K562 (cell line): ENCODE data around the gene NBEAL1. TPM values are rescaled to one million over a fixed set of nuclear protein-coding genes. Genes with fewer than 3 reads are reported as not detected.

Experiments
- CBX1 ChIP-seq: sonication (generic); IDR thresholded peaks from 2 replicates; pipeline ENCODE4 v1.6.1; 2016; ENCODE audit warnings: antibody characterized with exemption, low read depth, mild to moderate bottlenecking
- CREB3 ChIP-seq: fragments of 450-650 bp; conservative IDR thresholded peaks from 2 replicates; pipeline ENCODE4 v1.6.1; 2016; ENCODE audit warnings: missing genetic modification characterization, low read depth, mild to moderate bottlenecking, missing compliant biosample characterization, moderate library complexity
- FOXK2 ChIP-seq, 2 experiments: fragments of 450-650 bp; IDR thresholded peaks in 1 of 2; conservative IDR thresholded peaks in 1 of 2; 2 replicates each; pipeline ENCODE4 v1.6.1; 2016; ENCODE audit warnings: low read depth in 2 of 2, mild to moderate bottlenecking in 1 of 2
- FUS ChIP-seq: fragments of 200-400 bp; formaldehyde crosslinking; optimal IDR thresholded peaks from 2 replicates; pipeline ENCODE3; 2017; ENCODE audit warnings: low read depth, low read length
- HDAC1 ChIP-seq, 2 experiments: fragments of 450-650 bp; IDR thresholded peaks; 2 replicates each; pipeline ENCODE4 v1.6.1; 2016 to 2017; ENCODE audit warnings: inconsistent platforms in 1 of 2, mild to moderate bottlenecking in 1 of 2, moderate library complexity in 1 of 2
- HMG20B ChIP-seq: fragments of 250-450 bp; sonication (Bioruptor Pico); IDR thresholded peaks from 2 replicates; pipeline ENCODE4 v1.5.0; 2021; ENCODE audit warnings: mild to moderate bottlenecking
- IRF9 ChIP-seq: fragments of 450-650 bp; IDR thresholded peaks from 2 replicates; pipeline ENCODE4 v1.6.1; 2016; ENCODE audit warnings: missing biosample characterization, missing genetic modification characterization
- MIER1 ChIP-seq: fragments of 450-650 bp; IDR thresholded peaks from 2 replicates; pipeline ENCODE4 v1.6.1; 2016; ENCODE audit warnings: antibody characterized with exemption, mild to moderate bottlenecking, low read depth
- NCOA6 ChIP-seq: fragments of 450-650 bp; IDR thresholded peaks from 2 replicates; pipeline ENCODE4 v1.6.1; 2017; ENCODE audit warnings: mild to moderate bottlenecking
- PATZ1 ChIP-seq: fragments of 250-450 bp; sonication (Bioruptor Pico); IDR thresholded peaks from 2 replicates; pipeline ENCODE4 v1.5.0; 2020; ENCODE audit warnings: mild to moderate bottlenecking, borderline replicate concordance
- PREB ChIP-seq: sonication (generic); formaldehyde crosslinking; IDR thresholded peaks from 2 replicates; pipeline ENCODE4 v1.8.1; 2023; ENCODE audit warnings: mild to moderate bottlenecking, missing genetic modification reagents
- SIX5 ChIP-seq, 2 experiments: IDR thresholded peaks; 2 replicates each; pipeline ENCODE4 v1.6.1; 2011; ENCODE audit warnings: low read length in 2 of 2, borderline replicate concordance in 1 of 2, low read depth in 1 of 2, mild to moderate bottlenecking in 1 of 2, moderate library complexity in 1 of 2; ENCODE audit not compliant: insufficient read depth in 1 of 2
- SNRNP70 ChIP-seq: fragments of 200-400 bp; formaldehyde crosslinking; optimal IDR thresholded peaks from 2 replicates; pipeline ENCODE3; 2017; ENCODE audit warnings: low read depth, low read length
- SOX6 ChIP-seq: fragments of 450-650 bp; IDR thresholded peaks from 2 replicates; pipeline ENCODE4 v1.6.1; 2014; ENCODE audit warnings: mild to moderate bottlenecking
- SRSF7 ChIP-seq: fragments of 200-400 bp; formaldehyde crosslinking; optimal IDR thresholded peaks from 2 replicates; pipeline ENCODE3; 2017; ENCODE audit warnings: mild to moderate bottlenecking, low read depth, low read length
- SRSF9 ChIP-seq: fragments of 200-400 bp; formaldehyde crosslinking; IDR thresholded peaks from 2 replicates; pipeline ENCODE4 v1.6.1; 2017; ENCODE audit warnings: low read depth, low read length, borderline replicate concordance
- TAF9B ChIP-seq: fragments of 450-650 bp; IDR thresholded peaks from 2 replicates; pipeline ENCODE4 v1.6.1; 2018; ENCODE audit warnings: mild to moderate bottlenecking; ENCODE audit not compliant: partially characterized antibody
- USF1 ChIP-seq: sonication (generic); formaldehyde crosslinking; IDR thresholded peaks from 2 replicates; pipeline ENCODE4 v1.9.0; 2022; ENCODE audit warnings: mild to moderate bottlenecking, missing genetic modification reagents
- ZNF274 ChIP-seq: IDR thresholded peaks from 2 replicates; pipeline ENCODE4 v1.6.1; 2011; ENCODE audit warnings: low read depth, mild to moderate bottlenecking, low read length, moderate library complexity, borderline replicate concordance
- ZNF655 ChIP-seq: fragments of 250-450 bp; sonication (Bioruptor Pico); IDR thresholded peaks from 2 replicates; pipeline ENCODE4 v1.5.0; 2021
- ZNF707 ChIP-seq: fragments of 250-450 bp; sonication (Bioruptor Pico); conservative IDR thresholded peaks from 2 replicates; pipeline ENCODE4 v1.8.0; 2022; ENCODE audit warnings: inconsistent platforms, mild to moderate bottlenecking, moderate library complexity
- polyA plus RNA-seq, 8 experiments: library from polyadenylated mRNA; depleted of rRNA in 4 of 8; stranded (reverse) in 5 of 8; unstranded in 3 of 8; fragments of >200 nt; fragmentation: Nextera tagmentation in 2 of 8; fragmentation: Illumina TruSeq in 1 of 8; extraction: Ambion mirVana in 2 of 8; extraction: Trizol in 1 of 8; gene quantifications; 2 replicates each; pipeline versions ENCODE4 v1.2.1 to v1.2.3, GENCODE V29; 2011 to 2014; ENCODE audit warnings: inconsistent platforms in 1 of 8, missing spikeins in 1 of 8
- total RNA-seq, 7 experiments: library from RNA; depleted of rRNA in 6 of 7; stranded (reverse); fragments of >200 nt in 6 of 7; fragmentation: Illumina TruSeq in 2 of 7; extraction: Trizol in 2 of 7; gene quantifications; 2 replicates each; pipeline versions ENCODE4 v1.2.1 to v1.2.3, GENCODE V29; 2011 to 2021; ENCODE audit warnings: low replicate concordance in 1 of 7

The NBEAL1 gene
- total and polyA plus RNA-seq, 9 of the 15 experiments (the other 6 are each of a cell fraction or from before 2014, with no cell fraction given): 2.1 to 13.5 (median 7.3) TPM

GRCh38 chr2:202965810-202966460 is 48.7 kb upstream of the NBEAL1 start (continued):
- TF ChIP-seq HDAC1 (IDR thresholded peaks at IDR 0.05) (peak in 1 of 2 experiments; percentile 80; a peak in 1 of 4 replicates), SNRNP70 (no peak), USF1 (CRISPR knock-in tag) (peak; percentile 71), SIX5 (IDR thresholded peaks at IDR 0.05; ENCODE audit: borderline replicate concordance in 1 of 2, insufficient read depth in 1 of 2, low read depth in 1 of 2, low read length in 2 of 2) (no peak), MIER1 (no peak), FOXK2 (conservative IDR thresholded peaks at IDR 0.05 in 1 of 2, IDR thresholded peaks at IDR 0.05 in 1 of 2; ENCODE audit: low read depth in 2 of 2) (0 out of 4 replicates have a peak, but pooled peaks of 1 of the 2 experiments have one; percentile 14), CBX1 (no peak), ZNF655 (CRISPR knock-in tag) (no peak), PATZ1 (CRISPR knock-in tag) (no peak), ZNF274 (no peak), FUS (no peak), HMG20B (CRISPR knock-in tag) (no peak), SRSF9 (no peak), SOX6 (peak; percentile 26; the same call in 1 of the 2 replicates), NCOA6 (no peak), TAF9B (peak; percentile 74), IRF9 (tag) (no peak), ZNF707 (CRISPR knock-in tag) (no peak), PREB (CRISPR knock-in tag) (no peak), CREB3 (tag) (peak; percentile 75), SRSF7 (no peak)
